ENCODE data around the gene MRPL52.

The MRPL52 gene

GRCh38 chr14:22882064-22882463, 52.4 kb downstream of the MRPL52 start:
- TF ChIP-seq TCF12 (IDR thresholded peaks at IDR 0.05; ENCODE audit: low read depth) (no peak), TEAD4 (IDR thresholded peaks at IDR 0.05) (no peak), CEBPB (IDR thresholded peaks at IDR 0.05) (no peak), CREB1 (IDR thresholded peaks at IDR 0.05; ENCODE audit: low read depth) (no peak), NFIC (IDR thresholded peaks at IDR 0.05) (no peak), TAF1 (IDR thresholded peaks at IDR 0.05; ENCODE audit: low read depth) (no peak)

GRCh38 chr14:22882529-22883172, 53.0 kb downstream of the MRPL52 start:
- TF ChIP-seq ZBTB7A (IDR thresholded peaks at IDR 0.05; ENCODE audit: low read depth) = no peak
- TF ChIP-seq TEAD4 (IDR thresholded peaks at IDR 0.05) = peak; percentile 29; the same call in 1 of the 2 replicates
- no peak for TF ChIP-seq NFIC (IDR thresholded peaks at IDR 0.05)
- peak; percentile 80 for TF ChIP-seq CREB1 (IDR thresholded peaks at IDR 0.05; ENCODE audit: low read depth)

DNA sequence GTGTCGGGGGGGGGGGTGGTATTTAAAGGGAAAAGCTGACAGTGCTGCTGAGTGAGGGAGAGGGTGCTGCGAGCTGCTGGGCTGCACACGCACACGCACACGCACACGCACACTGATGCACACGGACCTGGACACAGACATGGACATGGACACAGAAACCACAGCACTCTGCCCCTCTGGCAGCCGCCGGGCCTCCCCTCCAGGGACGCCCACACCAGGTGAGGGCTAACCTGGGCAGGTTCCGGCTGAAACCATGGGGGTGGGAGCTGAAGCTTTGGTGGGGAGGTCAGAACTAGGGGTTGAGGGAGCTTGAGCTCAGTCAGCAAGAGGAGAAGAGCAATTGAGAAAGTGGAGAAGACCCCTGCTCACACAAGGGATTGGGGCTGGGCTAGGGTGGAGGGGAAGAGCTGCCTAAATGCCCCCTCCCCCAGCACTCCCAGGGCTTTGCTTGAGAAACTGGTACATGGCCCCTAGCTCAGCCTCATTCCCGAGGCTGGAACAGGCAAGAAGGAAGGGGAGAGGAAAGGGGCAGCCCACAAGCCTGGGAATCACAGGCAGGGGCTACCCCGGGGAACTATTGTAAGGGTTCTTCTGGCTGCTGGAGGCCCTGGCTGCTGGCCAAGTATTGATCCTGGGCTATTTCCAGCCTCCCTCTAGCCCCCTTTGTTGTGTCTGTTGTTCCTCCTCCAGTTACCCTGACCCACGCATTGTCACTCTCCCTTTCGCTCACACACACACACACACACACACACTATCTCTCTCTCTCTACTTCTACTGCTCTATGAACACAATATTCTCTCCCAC, 53.7 kb downstream of the MRPL52 start, which contains the start of gene REM2:
TSS of gene REM2 (plus strand) at position 50 of the 804 bp plus-strand sequence. CDS start at position 116, 66 bp downstream.
- TF ChIP-seq TCF12 (IDR thresholded peaks at IDR 0.05; ENCODE audit: low read depth) = no peak
- TF ChIP-seq, protein P1, sequence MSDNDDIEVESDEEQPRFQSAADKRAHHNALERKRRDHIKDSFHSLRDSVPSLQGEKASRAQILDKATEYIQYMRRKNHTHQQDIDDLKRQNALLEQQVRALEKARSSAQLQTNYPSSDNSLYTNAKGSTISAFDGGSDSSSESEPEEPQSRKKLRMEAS (IDR thresholded peaks at IDR 0.05) = peak; percentile 25; the same call in 1 of the 2 replicates

GRCh38 chr14:22884076-22884737, 54.5 kb downstream of the MRPL52 start:
- TF ChIP-seq, protein P1 (IDR thresholded peaks at IDR 0.05) = no peak
- no peak for TF ChIP-seq TAF1 (IDR thresholded peaks at IDR 0.05; ENCODE audit: low read depth)
- TF ChIP-seq TCF12 (IDR thresholded peaks at IDR 0.05; ENCODE audit: low read depth) = no peak
- no peak for TF ChIP-seq RAD21 (IDR thresholded peaks at IDR 0.05; ENCODE audit: low read depth)
- TF ChIP-seq CEBPB (IDR thresholded peaks at IDR 0.05) = no peak
- TF ChIP-seq EGR1 (IDR thresholded peaks at IDR 0.05) = no peak
